GM21360 (cell line): ENCODE measurements around the gene ZC3HAV1L.
"Not testable (repeated sequence)": the region's sequence is repeated elsewhere in the genome, so short reads cannot be mapped to it uniquely, and the experiment has no call there.

Experiments used
- ATAC-seq: cut with Tn5 transposase; IDR thresholded peaks from one replicate; pipeline ENCODE4 v1.9.1; 2021; ENCODE audit warnings: mild to moderate bottlenecking, moderate library complexity; ENCODE audit not compliant: unreplicated experiment

ZC3HAV1L gene

GRCh38 chr7:139023076-139023475 is 12.8 kb downstream of the ZC3HAV1L start:
- ATAC-seq: no peak

- ATAC-seq: no peak
These were observed 13.6 kb downstream of the ZC3HAV1L start for GRCh38 chr7:139022286-139022685.

DNA sequence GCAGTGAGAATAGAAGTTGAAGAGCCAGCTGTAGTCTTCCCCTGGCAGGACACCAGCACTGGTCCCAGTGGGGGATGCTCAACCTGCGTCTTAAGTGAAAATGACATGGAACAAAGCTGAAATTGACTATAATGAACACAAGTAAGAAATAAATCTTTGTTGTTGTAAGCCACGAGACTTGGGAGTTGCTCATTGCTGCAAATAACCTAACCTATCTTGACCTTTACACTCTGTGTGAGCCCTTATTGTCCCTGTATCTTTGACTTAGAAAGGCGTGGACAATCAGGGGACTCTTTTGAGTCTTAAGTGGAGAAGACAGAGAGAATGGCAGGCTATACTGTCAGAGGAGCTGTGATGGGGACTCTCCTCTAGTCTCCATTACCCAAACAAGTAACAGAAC is 16.9 kb downstream of the ZC3HAV1L start:
- ATAC-seq: no peak

- peak; percentile 97 for ATAC-seq
These were observed 18.8 kb downstream of the ZC3HAV1L start for GRCh38 chr7:139016931-139017511.

- ATAC-seq: no peak
These were observed 24.5 kb downstream of the ZC3HAV1L start for GRCh38 chr7:139011373-139011772.

GRCh38 chr7:139004321-139005090 is 31.3 kb downstream of the ZC3HAV1L start:
- no peak for ATAC-seq

DNA sequence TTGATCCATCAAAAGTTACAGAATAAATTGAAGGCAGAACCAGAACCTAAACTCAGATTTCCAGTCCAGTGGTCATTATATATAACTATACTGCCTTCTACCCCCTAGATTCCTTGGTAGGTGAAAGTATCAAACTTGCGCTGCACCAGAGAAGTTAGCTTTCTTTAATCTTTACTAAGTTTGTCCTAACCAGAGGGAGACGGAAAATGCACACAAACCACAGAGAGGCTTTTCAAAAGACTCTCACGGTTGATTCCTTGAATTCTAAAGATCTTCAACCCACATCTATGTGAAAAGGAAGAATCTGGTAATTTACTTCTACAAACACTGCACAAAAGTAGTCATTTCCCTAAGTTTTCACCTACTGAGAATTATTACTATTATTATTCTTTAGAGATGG is 36.4 kb downstream of the ZC3HAV1L start:
- no peak for ATAC-seq

- ATAC-seq: no peak
These were observed 43.8 kb downstream of the ZC3HAV1L start for GRCh38 chr7:138992052-138992531.

DNA sequence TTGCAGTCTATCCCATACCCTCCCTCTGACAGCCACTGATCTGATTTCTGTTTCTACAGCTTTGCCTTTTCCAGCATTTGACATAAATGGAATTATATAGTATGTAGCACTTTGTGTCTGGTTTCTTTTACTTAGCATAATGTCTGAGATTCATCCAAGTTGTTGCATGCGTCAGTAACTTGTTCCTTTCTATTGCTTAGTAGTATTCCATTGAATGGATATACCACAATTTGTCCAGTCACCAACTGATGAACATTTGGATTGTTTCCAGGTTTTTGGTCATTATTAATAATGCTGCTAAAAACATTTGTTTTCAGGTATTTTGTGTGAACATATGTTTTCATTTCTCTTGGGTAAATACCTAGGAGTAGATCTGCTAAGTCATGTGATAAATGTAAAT is 48.2 kb downstream of the ZC3HAV1L start:
- no peak for ATAC-seq

DNA sequence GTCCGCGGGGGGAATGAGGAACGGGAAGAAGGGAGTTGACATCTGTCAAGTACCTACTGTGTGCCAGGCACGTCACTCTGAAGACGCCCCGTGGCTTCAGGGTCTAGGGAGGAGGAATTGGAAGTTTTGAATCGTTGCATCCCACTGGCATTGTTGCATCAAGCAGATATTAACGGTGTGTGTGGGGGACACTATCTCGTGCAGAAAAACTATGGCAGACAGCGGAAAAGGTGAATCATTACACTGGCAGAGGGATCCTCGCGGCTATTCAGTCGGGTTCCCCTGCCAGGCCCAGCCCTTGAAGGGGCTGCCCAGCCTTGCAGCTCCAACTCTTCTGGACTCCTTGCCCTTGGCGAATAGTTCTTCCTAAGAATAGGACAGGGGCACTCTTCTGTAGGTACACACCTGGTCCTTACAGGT is 53.6 kb downstream of the ZC3HAV1L start:
- ATAC-seq: no peak

GRCh38 chr7:138981332-138982203 is 54.3 kb downstream of the ZC3HAV1L start, which contains the start of gene KIAA1549:
KIAA1549 (minus strand) TSS chr7:138981389; CDS start chr7:138981269, 120 bp downstream.
- ATAC-seq: peak; percentile 91

GRCh38 chr7:138980563-138981291 is 55.1 kb downstream of the ZC3HAV1L start:
- ATAC-seq: peak; percentile 53

- no peak for ATAC-seq
These were observed 55.8 kb downstream of the ZC3HAV1L start for GRCh38 chr7:138979988-138980562.

DNA sequence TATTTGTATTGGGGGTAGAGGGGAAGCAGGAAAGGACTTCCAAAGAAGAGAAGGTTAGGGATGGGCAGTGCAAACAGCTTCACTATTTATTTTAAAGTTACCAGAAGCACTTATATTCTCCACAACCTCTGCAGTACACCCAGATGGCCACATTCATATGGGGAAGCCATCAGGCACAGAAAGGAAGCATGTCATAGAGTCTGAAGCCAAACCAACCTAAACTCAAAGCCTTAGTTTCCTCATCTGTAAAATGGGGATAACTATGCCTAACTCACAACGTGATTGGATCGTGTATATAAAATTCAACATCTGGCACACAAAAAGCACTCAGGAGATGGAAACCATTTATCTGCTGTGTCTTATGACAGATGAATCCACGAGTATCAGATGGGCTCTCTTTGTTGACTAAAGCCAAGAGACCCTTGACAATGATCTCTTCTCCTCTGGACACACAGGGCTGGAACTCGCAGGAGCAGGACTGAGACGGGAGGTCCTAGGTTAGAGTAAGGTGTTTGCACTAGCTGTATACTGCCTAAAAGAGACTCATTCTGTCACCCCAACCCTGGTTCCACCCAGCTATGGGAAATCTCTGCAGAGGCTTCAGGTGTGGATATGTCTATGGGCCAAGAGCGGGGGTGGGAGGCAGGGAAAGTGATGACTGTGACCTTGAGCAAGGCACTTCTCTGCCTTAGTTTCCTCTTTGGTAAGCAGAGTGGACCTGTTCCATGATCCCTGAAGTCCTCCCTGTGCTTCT is 56.4 kb downstream of the ZC3HAV1L start:
- no peak for ATAC-seq

DNA sequence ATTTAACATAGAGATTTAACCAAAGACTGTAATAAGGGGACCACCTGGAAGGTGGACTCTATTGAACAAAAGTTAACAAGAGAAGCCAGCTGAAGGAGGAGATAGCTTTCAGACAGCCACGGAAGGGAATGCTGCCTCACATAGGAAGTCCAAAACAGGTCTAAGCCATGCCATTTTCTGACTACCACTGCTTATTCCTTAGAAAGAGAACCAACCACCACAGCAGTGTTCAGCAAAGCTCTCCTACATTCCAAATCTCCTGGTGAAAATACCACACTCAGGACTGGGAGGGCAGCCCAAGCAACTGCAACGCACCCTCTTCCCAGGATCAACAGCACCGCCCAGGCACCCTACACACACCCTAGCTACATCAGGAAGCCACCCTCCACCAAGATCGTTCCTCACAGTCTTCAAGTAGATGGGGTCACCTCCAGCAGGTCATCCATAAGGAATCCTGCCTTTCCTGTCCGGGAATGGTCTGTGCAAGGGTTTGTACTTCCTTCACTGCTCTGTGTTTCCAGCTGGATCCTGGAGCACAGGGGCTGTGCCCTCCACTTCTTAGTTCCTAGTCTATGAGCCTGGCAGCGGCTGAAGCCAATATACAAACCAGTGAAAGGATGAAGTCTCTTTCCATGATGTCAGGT is 57.2 kb downstream of the ZC3HAV1L start:
- ATAC-seq: no peak

GRCh38 chr7:138976161-138976560 is 59.7 kb downstream of the ZC3HAV1L start:
- ATAC-seq: not testable (repeated sequence)
